PFSK-1 (cell line): ENCODE results near the gene CXCR6.

Experiments
- FOXP2 ChIP-seq: optimal IDR thresholded peaks from 2 replicates; pipeline ENCODE3; 2011; ENCODE audit warnings: borderline replicate concordance, control low read depth, inconsistent platforms; ENCODE audit not compliant: insufficient read depth; ENCODE audit errors: extremely low read length, extremely low read depth
- POLR2AphosphoS5 ChIP-seq: IDR thresholded peaks from 2 replicates; pipeline ENCODE4 v1.6.1; 2012; ENCODE audit warnings: low read depth, mild to moderate bottlenecking, control low read depth, low read length, moderate library complexity
- SIN3A ChIP-seq: IDR thresholded peaks from 2 replicates; pipeline ENCODE4 v1.6.1; 2012; ENCODE audit warnings: mild to moderate bottlenecking, low read length, moderate library complexity, borderline replicate concordance; ENCODE audit not compliant: insufficient read depth
- TAF1 ChIP-seq: IDR thresholded peaks from 2 replicates; pipeline ENCODE4 v1.6.1; 2012; ENCODE audit warnings: low read length, control low read depth, borderline replicate concordance; ENCODE audit not compliant: insufficient read depth
- TF ChIP-seq, protein P1 (sequence below), 2 experiments: IDR thresholded peaks; 2 replicates each; pipeline versions ENCODE4 v1.6.1 to v1.8.0; 2011 to 2012; ENCODE audit warnings: low read depth in 2 of 2, low read length in 2 of 2, control low read depth in 1 of 2, inconsistent platforms in 1 of 2, mild to moderate bottlenecking in 1 of 2, moderate library complexity in 1 of 2; ENCODE audit not compliant: insufficient read depth in 1 of 2

The CXCR6 gene

DNA sequence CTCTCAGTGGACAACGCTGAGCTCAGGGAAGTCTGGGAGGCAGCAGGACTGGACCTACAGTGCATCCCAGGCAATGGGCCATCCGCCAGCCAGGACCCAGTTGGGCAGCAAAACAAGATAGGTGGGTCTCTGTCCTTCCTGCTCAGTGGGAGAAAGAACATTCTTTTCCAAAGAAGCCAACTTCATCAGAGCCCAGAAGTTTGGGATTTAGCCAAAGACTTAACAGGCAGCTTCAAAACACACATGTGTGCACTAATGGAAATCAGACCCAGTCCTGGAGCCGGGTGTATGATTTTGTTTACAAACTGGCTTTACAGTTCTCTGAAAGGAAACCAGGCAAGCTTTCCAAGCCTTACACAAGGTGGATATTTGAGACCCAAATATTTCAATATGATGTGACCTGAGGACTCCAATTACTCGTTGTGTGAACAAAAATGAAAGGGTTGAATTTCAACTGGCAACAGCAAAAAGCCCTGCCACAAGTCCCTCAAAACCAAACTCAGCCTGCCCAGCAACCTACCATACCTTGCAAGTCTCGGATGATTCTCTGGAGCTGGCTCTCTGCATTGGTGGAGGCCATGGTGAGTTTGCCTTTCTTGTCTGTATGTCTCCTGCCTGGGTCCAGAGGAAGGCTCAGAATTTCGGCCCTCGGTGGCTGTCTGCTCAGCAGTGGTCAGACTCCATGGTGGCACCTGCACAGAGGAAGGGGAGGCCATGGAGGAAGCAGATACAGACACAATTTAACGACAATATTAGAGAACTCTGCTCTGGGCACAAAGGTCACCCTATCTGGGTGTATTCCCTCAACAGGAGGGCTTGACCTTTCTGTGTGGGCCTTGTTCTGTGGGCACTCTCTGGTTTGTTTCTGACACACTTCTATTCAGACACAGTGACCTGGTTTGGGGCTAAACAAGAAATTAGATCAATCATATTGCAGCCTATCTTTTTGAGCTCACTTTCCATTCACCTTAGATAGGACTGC, 41.4 kb downstream of the CXCR6 start:
- TF ChIP-seq TAF1 (no peak), FOXP2 (no peak), SIN3A (no peak), POLR2AphosphoS5 (no peak)
- TF ChIP-seq, protein P1, sequence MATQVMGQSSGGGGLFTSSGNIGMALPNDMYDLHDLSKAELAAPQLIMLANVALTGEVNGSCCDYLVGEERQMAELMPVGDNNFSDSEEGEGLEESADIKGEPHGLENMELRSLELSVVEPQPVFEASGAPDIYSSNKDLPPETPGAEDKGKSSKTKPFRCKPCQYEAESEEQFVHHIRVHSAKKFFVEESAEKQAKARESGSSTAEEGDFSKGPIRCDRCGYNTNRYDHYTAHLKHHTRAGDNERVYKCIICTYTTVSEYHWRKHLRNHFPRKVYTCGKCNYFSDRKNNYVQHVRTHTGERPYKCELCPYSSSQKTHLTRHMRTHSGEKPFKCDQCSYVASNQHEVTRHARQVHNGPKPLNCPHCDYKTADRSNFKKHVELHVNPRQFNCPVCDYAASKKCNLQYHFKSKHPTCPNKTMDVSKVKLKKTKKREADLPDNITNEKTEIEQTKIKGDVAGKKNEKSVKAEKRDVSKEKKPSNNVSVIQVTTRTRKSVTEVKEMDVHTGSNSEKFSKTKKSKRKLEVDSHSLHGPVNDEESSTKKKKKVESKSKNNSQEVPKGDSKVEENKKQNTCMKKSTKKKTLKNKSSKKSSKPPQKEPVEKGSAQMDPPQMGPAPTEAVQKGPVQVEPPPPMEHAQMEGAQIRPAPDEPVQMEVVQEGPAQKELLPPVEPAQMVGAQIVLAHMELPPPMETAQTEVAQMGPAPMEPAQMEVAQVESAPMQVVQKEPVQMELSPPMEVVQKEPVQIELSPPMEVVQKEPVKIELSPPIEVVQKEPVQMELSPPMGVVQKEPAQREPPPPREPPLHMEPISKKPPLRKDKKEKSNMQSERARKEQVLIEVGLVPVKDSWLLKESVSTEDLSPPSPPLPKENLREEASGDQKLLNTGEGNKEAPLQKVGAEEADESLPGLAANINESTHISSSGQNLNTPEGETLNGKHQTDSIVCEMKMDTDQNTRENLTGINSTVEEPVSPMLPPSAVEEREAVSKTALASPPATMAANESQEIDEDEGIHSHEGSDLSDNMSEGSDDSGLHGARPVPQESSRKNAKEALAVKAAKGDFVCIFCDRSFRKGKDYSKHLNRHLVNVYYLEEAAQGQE (IDR thresholded peaks at IDR 0.05; ENCODE audit: insufficient read depth in 1 of 2, low read depth in 2 of 2, low read length in 2 of 2), result no peak

GRCh38 chr3:45985532-45986302, 42.5 kb downstream of the CXCR6 start:
- TF ChIP-seq POLR2AphosphoS5 (no peak), TAF1 (no peak), SIN3A (no peak), FOXP2 (no peak)
- TF ChIP-seq, protein P1 (IDR thresholded peaks at IDR 0.05; ENCODE audit: insufficient read depth in 1 of 2, low read depth in 2 of 2, low read length in 2 of 2), result no peak

GRCh38 chr3:45986303-45986982, 43.2 kb downstream of the CXCR6 start:
- TF ChIP-seq SIN3A (no peak), POLR2AphosphoS5 (no peak), TAF1 (no peak), FOXP2 (no peak)
- TF ChIP-seq, protein P1 (IDR thresholded peaks at IDR 0.05; ENCODE audit: insufficient read depth in 1 of 2, low read depth in 2 of 2, low read length in 2 of 2), result no peak

- TF ChIP-seq POLR2AphosphoS5, result no peak
- no peak for TF ChIP-seq SIN3A
- no peak for TF ChIP-seq TAF1
- no peak for TF ChIP-seq FOXP2
- TF ChIP-seq, protein P1 (IDR thresholded peaks at IDR 0.05; ENCODE audit: insufficient read depth in 1 of 2, low read depth in 2 of 2, low read length in 2 of 2), result no peak
These were observed 44.4 kb downstream of the CXCR6 start for GRCh38 chr3:45987368-45988291.
